SH-SY5Y (cell line): Measurements from ENCODE around the gene ATPAF1.

Source experiments
- GATA2 ChIP-seq: IDR thresholded peaks from 2 replicates; pipeline ENCODE4 v1.6.1; 2011; ENCODE audit warnings: mild to moderate bottlenecking, low read depth, low read length
- GATA3 ChIP-seq: IDR thresholded peaks from 2 replicates; pipeline ENCODE4 v1.6.1; 2011; ENCODE audit warnings: low read depth, mild to moderate bottlenecking, low read length, moderate library complexity

The ATPAF1 gene, protein sequence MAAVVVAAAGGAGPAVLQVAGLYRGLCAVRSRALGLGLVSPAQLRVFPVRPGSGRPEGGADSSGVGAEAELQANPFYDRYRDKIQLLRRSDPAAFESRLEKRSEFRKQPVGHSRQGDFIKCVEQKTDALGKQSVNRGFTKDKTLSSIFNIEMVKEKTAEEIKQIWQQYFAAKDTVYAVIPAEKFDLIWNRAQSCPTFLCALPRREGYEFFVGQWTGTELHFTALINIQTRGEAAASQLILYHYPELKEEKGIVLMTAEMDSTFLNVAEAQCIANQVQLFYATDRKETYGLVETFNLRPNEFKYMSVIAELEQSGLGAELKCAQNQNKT

DNA sequence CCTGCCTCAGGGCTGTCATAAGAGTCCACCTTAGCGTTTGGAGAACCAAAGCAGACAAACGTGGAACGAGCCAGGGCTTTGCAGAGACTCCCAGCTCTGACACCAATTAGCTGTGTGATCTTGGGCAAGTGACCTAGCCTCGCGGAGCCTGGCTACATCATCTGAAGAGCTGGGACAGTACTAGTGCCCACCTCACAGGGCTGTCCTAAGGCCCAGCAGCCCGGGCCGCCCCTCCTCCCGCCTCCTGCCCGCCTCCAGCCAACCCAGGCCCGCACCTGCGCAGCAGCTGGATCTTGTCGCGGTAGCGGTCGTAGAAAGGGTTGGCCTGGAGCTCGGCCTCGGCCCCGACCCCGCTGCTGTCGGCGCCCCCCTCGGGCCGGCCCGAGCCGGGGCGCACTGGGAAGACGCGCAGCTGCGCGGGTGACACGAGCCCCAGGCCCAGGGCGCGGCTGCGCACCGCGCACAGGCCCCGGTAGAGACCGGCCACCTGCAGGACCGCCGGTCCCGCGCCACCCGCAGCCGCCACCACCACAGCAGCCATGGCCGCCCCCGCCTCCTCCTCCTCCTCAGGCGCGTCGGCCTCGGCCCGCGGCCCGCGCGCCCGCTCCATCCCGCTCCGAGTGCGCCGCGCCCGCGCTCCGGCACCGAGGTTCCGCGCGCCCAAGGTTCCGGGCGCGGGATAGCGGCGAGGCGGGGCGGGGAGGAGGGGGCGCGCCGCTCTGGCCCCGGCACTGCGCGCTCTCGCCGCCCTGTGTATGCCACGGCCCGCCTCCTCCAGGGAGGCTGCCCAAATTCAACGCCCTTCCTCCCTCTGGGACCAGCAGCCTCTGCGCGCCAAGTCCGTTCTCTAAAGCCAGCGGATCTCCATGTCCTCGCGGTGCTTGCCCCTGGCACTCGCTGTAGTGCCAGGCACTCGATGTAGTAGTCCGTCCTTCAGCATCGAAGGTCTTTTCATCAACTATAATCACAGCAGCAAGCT is at the start of gene ATPAF1:
TSS of gene ATPAF1 (minus strand) at position 583 of the 979 bp plus-strand sequence. CDS start at position 541, 42 bp downstream.
- no peak for TF ChIP-seq GATA3
- no peak for TF ChIP-seq GATA2

DNA sequence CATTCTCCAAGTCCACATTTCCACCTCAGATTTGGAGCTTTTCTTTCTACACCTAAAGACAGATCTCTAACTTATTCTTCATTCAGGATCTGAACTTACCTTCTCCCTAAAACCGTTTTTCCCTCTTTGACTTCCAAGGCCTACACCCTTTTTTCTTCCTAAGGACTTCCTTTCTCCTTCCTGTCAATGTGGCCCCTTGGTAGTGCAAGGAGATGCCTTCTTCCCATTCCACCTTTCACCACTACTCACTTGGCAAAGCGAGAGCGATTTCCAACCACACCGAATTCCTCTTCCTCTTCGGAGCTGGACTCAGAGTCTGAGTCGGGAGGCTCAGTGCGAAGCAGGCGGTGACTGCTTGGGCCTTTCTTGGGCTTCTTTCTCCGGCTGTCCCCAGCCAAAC is 49.5 kb upstream of the ATPAF1 start:
- TF ChIP-seq GATA2 (no peak), GATA3 (no peak)

DNA sequence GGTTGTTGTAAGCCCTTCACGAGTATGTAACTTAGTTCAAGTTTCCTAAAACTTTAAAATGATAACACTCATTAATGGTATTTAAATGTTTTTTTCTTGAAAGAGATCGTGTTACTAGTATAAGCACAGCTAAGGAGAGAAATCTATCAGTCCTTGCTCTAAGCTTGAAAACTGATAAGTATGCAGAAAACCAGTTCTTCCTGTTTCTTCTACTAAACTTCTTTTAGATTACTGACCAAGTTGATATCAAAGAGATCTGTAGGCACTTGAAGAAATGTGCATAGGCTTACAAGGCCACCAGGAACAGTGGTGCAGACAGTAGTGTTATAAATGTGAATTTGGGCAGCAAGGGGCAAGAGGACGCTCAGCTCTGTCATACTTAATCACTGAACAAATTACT is 46.8 kb upstream of the ATPAF1 start:
- TF ChIP-seq GATA2: no peak
- TF ChIP-seq GATA3: no peak

DNA sequence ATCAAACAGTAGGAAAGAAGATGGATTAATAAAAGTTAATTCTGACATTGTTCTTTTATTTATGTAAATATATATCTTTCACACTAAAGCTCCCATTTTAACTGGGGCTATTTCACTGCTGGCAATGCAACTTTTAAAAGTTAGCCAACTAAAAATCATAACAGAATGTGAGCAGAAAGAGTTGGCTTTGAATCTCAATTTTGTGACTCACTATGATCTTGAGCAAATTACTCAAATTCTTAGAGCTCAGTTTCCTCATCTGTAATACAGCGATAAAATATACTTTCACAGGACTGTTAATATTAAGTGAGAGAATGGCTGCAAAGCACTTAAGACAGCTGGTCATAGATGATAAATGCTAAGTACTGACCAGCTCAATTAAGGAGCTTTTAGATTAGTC is 40.0 kb upstream of the ATPAF1 start:
- TF ChIP-seq GATA3 (no peak), GATA2 (no peak)

DNA sequence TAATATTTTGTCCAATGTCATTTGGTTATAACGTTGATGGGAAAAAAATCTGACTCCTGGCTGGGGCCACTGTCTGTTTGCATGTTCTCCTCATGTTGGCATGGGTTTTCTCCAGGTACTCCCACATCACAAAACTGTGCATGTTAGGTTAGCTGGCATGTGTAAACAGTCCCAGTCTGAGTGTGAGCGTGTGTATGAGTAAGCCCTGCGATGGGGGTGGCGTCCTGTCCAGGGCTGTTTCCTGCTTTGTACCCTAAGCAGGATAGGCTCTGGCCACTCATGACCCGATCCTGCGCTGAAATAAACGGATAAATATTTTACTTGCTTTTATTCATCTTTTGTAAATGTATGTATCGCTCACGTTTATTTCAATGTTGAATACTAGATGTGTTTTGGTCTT is 37.2 kb upstream of the ATPAF1 start:
- TF ChIP-seq GATA3 (no peak), GATA2 (no peak)

DNA sequence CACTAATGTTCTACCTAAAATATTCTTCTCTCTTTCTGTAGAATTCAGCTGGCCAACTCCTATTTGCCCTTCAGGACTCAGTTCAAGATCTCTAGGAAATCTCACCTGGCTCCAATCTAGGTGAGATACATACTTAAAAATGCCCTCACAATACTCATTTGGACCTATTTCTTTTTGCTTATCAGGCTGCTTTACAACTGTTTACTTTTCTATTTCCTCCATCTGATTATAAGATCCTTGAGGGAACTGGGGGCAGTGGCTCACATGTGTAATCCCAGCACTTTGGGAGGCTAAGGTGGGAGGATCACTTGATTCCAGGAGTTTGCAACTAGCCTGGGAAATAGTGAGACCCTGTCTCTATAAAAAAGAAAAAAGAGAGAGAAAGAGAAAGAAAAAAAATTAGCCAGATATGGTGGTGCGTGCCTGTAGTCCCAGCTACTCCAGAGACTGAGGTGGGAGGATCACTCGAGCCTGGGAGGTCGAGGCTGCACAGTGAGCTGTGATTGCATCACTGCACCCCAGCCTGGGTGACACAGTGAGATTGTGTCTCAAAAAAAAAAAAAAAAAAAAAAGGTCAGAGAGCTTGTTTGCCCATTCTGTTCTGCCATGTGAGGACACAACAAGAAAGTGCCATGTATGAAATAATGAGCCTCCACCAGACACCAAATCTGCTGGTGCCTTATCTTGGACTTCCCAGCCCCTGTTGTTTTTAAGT is 35.9 kb upstream of the ATPAF1 start:
- no peak for TF ChIP-seq GATA2

DNA sequence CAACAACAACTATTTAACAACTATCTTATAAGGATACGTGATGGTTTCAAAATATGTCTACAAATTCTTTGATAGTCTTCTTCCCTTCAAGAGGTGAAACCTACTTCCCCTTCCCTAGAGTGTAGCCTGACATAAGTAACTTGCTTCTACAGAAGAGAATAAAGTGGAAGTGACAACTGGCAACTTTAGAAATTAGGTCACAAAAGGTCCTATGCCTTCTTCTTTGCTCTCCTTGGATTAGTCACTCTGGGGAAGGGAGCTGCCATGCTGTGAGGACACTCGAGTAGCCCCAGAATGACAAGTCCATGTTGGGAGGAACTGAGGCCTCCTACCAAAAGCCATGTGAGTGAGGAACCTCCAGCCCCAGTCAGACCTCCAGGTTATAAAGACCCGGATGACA is 31.5 kb upstream of the ATPAF1 start:
- no peak for TF ChIP-seq GATA3
- no peak for TF ChIP-seq GATA2

DNA sequence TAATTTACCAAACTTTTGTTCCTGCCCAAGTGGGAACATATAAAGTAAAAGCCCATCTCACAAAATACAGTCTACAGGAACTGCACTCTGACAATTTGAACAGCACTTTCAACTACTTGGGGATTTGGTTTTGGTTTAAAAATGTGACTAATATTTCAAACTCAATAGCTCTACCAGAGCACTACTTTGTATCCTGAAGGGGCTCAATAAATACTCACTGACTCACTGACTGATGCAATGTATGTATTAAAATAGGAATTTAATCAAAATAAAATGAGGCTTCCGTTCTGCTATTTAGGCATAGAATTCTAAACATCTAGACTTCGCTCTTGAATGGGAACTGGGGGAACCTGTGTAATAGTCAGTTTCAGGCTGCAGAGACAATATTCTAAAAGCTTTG is 28.9 kb upstream of the ATPAF1 start:
- no peak for TF ChIP-seq GATA3
- TF ChIP-seq GATA2: no peak

DNA sequence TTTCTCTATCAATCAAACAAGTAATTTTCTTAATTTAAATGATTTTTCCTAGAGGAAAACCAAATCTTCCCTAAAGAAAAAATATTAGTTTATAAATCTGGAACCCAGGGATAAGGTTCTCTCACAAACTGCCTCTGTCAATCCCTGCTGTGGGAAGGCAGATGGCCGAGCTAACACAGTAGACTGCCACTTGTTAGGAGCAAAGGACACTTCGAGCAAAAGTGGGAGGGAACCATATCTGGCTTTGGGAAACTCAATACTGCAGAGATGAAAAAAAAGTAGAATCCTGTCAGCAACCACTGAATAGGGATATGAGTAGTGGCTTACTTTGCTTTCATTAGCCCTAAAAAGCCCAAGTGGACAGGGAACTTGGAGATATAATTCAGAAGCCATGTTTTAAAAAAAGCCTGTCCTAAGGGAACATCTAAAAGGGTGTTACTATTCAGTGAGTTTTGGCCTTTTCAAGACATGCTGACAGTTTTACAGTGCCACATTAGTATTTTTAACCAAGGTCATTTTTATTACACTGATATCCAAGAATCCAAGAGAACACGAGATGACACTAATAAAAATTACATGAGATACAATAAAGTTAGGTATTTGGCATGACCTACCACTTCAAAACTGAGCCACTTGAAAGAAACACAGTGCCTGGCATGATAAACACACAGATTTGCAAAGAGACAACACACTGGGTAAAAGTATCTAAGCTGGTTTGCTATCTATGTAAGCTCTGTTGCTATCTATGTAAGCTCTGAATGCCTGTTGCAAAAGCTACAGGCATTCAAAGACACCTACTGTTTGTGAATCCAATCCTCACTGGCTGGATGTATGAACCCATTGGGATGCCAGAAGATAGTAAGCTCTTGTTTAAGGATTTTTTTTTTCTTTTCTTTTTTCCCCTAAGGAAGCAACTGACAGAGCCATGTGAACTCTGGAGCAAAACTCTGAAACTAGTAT is 24.9 kb upstream of the ATPAF1 start:
- TF ChIP-seq GATA3 (no peak), GATA2 (no peak)

DNA sequence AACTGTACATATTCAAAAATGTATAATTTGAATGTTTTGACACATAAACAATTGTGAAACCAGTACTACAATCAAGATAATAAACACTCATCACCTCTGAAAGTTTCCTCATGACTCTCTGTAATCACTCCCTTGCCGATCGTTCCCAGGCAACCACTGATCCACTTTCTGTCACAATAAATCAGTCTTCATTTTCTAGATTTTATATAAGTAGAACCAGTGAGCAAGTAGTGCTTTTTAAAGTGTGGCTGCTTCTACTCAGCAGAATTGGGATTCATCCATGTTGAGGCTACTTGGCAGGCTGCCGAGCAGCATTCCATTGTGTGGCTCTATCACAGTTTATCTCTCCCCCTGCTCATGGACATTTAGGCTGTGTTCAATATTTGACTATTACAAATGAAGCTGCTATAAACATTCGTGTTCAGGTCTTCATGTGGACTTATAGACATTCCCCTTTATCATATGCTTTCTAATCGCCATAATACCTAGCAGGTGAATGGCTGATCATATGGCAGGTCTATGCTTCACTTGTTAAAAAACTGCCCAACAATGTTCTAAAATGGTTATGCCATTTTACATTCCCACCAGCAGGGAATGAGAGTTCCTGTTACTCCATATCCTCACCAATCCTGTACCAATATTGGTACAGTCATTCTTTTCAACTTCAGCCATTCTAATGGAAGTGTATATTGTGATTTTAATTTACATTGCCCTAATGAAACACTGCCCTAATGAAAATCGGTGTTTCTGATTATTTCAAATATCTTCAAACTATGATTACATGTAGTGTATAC is 24.0 kb upstream of the ATPAF1 start:
- no peak for TF ChIP-seq GATA2
- TF ChIP-seq GATA3: no peak

DNA sequence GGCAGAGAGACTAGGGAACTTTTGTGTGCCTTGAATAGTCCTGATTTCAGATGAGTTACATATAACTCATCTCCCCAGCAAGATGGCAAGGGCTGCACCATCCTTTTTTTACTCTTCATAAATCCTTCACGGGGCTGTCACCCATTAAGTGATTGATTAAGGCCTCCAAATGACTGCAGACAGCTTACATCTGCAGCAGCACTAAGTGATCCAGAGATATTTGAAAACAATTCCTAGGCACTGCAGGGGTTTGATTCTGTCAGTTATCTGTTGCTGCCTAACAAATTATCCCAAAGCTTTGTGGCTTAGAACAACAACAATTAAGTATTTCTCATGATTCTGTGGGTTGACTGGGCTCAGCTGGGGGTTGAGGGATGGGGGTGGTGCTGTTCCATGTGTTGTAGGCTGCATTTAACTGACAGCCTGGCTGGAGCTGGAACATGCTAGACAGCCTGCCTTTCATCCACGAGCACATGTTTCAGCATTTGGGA is 22.8 kb upstream of the ATPAF1 start:
- no peak for TF ChIP-seq GATA3
- no peak for TF ChIP-seq GATA2

DNA sequence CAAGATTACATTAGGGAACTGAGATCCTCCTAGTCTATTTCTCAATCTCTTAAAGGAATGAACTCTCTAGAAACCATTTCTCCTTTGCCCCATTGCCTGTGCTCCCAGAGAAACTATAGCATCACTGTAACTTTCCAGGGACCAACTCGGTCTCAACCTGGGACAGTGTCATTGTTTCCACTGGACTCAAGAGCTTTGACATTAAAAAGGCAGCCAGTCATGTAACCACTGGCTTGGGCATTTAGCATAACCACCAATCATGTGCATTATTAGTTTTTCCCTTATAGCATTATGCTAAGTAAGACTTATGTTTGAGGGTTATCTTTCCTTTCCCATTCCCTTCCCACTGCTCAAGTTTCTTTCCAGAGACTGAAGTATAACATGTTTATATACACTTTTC is 21.7 kb upstream of the ATPAF1 start:
- TF ChIP-seq GATA3 (no peak), GATA2 (no peak)

DNA sequence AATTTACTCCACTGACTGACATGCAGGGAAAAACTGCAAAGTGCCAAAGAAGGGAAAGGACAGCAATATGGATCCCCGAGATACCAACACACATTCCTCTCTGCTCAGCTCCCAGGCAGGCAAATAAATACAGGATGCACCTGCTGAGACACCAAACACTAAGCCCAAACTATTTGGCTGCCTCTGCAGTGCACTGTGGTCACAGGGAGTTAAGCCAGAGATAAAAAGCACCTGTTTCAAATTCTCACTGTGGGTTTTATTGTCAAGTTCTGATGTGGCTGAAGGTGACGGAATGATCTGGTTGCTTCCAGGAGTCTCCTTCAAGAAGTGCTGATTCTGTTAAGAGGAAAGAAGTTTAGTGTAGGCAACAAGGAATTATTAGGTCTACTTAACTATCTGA is 21.2 kb upstream of the ATPAF1 start:
- no peak for TF ChIP-seq GATA2
- no peak for TF ChIP-seq GATA3
